ENCODE measurements around the gene WIPF1.

WIPF1 gene

DNA sequence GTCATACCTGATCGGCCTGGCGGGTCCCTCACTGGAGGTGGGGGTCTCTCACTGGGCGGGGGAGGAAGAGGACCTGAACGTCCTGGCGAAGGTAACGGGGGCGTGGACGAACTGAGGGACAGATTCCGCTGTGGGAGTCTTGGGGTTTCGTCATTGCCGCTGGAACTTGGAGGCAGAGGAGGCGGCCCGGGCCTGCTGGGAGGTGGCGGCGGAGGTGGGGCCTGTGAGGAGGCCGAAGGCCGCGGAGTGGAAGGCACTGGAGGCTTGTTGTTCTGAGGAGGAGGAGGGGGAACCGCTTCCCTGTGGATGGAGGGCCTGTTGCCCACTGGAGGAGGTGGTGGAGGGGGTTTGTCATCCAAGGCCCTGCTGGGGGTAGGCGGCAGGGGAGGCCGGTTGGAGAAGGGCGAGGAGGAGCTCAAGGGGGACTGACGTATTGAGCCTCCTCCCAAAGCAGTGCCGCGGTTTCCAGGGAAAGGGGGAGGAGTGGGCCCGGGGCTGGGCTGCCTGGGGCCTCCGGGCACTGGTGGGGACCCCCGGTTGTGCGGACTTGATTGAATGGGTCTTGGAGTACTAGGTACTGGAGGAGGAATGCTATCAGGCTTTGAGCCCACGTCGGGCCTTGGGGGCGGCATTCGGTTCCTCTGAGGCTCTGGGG is 25.8 kb downstream of the WIPF1 start:
- Histone ChIP-seq H3K36me3 (ENCODE audit: insufficient read depth, low read length) (peaks cover 8% of the 10 kb centered on the region; the same call in 1 of the 2 replicates), H3K4me3 (no peak overlapping the region), H3K9ac (ENCODE audit: insufficient read length) (no peak overlapping the region), H3K9me3 (ENCODE audit: low read depth, low read length) (no peaks in the 10 kb centered on the region), H3K27ac (no peak overlapping the region)
- TF ChIP-seq FOXP2 (optimal IDR thresholded peaks at IDR 0.05; ENCODE audit: control extremely low read depth, extremely low read length, insufficient read depth) (no peak), POLR2AphosphoS5 (IDR thresholded peaks at IDR 0.05; ENCODE audit: borderline replicate concordance, low read depth, low read length) (no peak), EZH2 (IDR thresholded peaks at IDR 0.05) (no peak)
- no peak for DNase-seq (ENCODE audit: low read depth, low spot score)

GRCh38 chr2:174570318-174570958 is 27.2 kb downstream of the WIPF1 start:
- TF ChIP-seq FOXP2 (optimal IDR thresholded peaks at IDR 0.05; ENCODE audit: control extremely low read depth, extremely low read length, insufficient read depth) (no peak), EZH2 (IDR thresholded peaks at IDR 0.05) (no peak), POLR2AphosphoS5 (IDR thresholded peaks at IDR 0.05; ENCODE audit: borderline replicate concordance, low read depth, low read length) (no peak)

GRCh38 chr2:174569678-174570077 is 27.9 kb downstream of the WIPF1 start:
- DNase-seq (ENCODE audit: low read depth, low spot score) = no peak
- peaks cover 8% of the 10 kb centered on the region; the same call in 1 of the 2 replicates for H3K36me3 ChIP-seq (ENCODE audit: insufficient read depth, low read length)
- H3K27ac ChIP-seq = no peak overlapping the region
- no peak overlapping the region for H3K9ac ChIP-seq (ENCODE audit: insufficient read length)
- H3K4me3 ChIP-seq = no peak overlapping the region
- TF ChIP-seq FOXP2 (optimal IDR thresholded peaks at IDR 0.05; ENCODE audit: control extremely low read depth, extremely low read length, insufficient read depth) (no peak), POLR2AphosphoS5 (IDR thresholded peaks at IDR 0.05; ENCODE audit: borderline replicate concordance, low read depth, low read length) (no peak), EZH2 (IDR thresholded peaks at IDR 0.05) (no peak)
- H3K9me3 ChIP-seq (ENCODE audit: low read depth, low read length) = no peaks in the 10 kb centered on the region

More at GRCh38 chr2:174570318-174570958, 27.2 kb downstream of the WIPF1 start:
- Histone ChIP-seq H3K27ac (no peak overlapping the region), H3K4me3 (no peak overlapping the region), H3K9ac (ENCODE audit: insufficient read length) (no peak overlapping the region), H3K36me3 (ENCODE audit: insufficient read depth, low read length) (peaks cover 8% of the 10 kb centered on the region; the same call in 1 of the 2 replicates), H3K9me3 (ENCODE audit: low read depth, low read length) (no peaks in the 10 kb centered on the region)
- no peak for DNase-seq (ENCODE audit: low read depth, low spot score)

DNA sequence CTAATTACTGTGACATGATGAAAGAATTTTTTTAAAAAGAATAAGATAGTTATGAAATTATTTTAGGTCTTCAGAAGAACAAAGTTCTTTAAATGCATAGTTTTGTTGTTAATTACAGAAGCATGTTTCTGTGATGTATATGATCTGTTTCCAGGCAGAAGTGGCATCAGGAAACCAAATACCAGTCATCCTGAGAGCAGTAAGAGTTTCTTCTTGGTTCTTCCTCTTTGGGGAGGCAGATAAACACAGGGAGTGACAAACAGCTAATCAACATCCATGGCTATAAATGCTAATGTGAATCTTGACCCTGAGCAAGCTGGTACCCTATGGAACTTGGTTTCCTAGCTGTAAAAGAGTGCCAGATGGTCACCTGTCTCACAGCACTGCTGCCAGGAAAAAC is 29.2 kb downstream of the WIPF1 start:
- Histone ChIP-seq H3K9ac (ENCODE audit: insufficient read length) (no peak overlapping the region), H3K36me3 (ENCODE audit: insufficient read depth, low read length) (peaks cover 8% of the 10 kb centered on the region; the same call in 1 of the 2 replicates), H3K27ac (no peak overlapping the region), H3K9me3 (ENCODE audit: low read depth, low read length) (no peaks in the 10 kb centered on the region), H3K4me3 (no peak overlapping the region)
- TF ChIP-seq EZH2 (IDR thresholded peaks at IDR 0.05) = no peak
- TF ChIP-seq POLR2AphosphoS5 (IDR thresholded peaks at IDR 0.05; ENCODE audit: borderline replicate concordance, low read depth, low read length) = no peak
- no peak for TF ChIP-seq FOXP2 (optimal IDR thresholded peaks at IDR 0.05; ENCODE audit: control extremely low read depth, extremely low read length, insufficient read depth)
- no peak for DNase-seq (ENCODE audit: low read depth, low spot score)

GRCh38 chr2:174566871-174567270 is 30.7 kb downstream of the WIPF1 start:
- no peak overlapping the region for H3K9ac ChIP-seq (ENCODE audit: insufficient read length)
- no peak for TF ChIP-seq FOXP2 (optimal IDR thresholded peaks at IDR 0.05; ENCODE audit: control extremely low read depth, extremely low read length, insufficient read depth)
- no peak for TF ChIP-seq EZH2 (IDR thresholded peaks at IDR 0.05)
- no peak overlapping the region for H3K27ac ChIP-seq
- no peak overlapping the region for H3K4me3 ChIP-seq
- H3K9me3 ChIP-seq (ENCODE audit: low read depth, low read length) = no peaks in the 10 kb centered on the region
- no peak for DNase-seq (ENCODE audit: low read depth, low spot score)
- H3K36me3 ChIP-seq (ENCODE audit: insufficient read depth, low read length) = peaks cover 7% of the 10 kb centered on the region; the same call in 1 of the 2 replicates

DNA sequence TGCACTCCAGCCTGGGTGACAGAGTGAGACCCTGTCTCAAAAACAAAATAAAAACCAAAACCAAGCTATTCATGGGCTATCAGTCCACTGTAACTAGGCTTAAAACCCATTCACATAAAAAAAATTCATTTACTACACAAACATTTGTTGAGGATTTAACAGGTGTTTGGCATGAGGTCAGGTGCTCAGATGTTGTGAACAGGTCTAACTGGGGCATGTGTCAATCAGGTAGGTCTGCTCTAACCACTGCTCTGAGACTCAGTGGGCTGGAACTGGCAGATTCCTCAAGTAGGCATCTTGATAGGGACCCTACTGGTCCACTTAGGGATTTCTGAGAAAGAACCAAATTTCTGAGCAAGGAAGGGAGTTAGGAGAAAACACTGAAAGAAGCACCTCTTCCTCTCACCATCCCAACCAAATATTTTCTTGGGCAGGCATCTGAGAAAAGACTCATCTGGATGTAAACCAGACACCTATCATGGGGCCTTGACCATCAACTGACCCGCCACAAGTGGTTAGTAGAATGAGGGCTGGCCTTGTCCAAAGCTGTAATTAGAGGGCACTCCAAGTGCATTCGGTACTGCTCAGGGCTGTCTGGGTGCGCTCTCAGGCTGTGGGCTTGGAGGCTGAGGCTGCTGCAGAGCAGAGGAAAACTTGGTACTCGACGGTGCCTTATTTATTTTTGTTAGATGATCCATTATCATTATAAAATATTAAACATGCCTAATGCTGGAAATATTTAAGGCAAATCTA is 33.9 kb downstream of the WIPF1 start:
- Histone ChIP-seq H3K9ac (ENCODE audit: insufficient read length) (no peak overlapping the region), H3K36me3 (ENCODE audit: insufficient read depth, low read length) (no peaks in the 10 kb centered on the region)
- no peak for TF ChIP-seq POLR2AphosphoS5 (IDR thresholded peaks at IDR 0.05; ENCODE audit: borderline replicate concordance, low read depth, low read length)
- TF ChIP-seq EZH2 (IDR thresholded peaks at IDR 0.05) = no peak
- no peak for TF ChIP-seq FOXP2 (optimal IDR thresholded peaks at IDR 0.05; ENCODE audit: control extremely low read depth, extremely low read length, insufficient read depth)

GRCh38 chr2:174561972-174562370 is 35.6 kb downstream of the WIPF1 start:
- no peak overlapping the region for H3K27ac ChIP-seq
- H3K9ac ChIP-seq (ENCODE audit: insufficient read length) = no peak overlapping the region
- H3K36me3 ChIP-seq (ENCODE audit: insufficient read depth, low read length) = no peaks in the 10 kb centered on the region
- TF ChIP-seq FOXP2 (optimal IDR thresholded peaks at IDR 0.05; ENCODE audit: control extremely low read depth, extremely low read length, insufficient read depth) = no peak
- TF ChIP-seq POLR2AphosphoS5 (IDR thresholded peaks at IDR 0.05; ENCODE audit: borderline replicate concordance, low read depth, low read length) = no peak
- no peak for TF ChIP-seq EZH2 (IDR thresholded peaks at IDR 0.05)
- DNase-seq (ENCODE audit: low read depth, low spot score) = no peak
- no peaks in the 10 kb centered on the region for H3K9me3 ChIP-seq (ENCODE audit: low read depth, low read length)
- no peak overlapping the region for H3K4me3 ChIP-seq

More for the DNA sequence above, 33.9 kb downstream of the WIPF1 start:
- no peak for DNase-seq (ENCODE audit: low read depth, low spot score)
- H3K27ac ChIP-seq = no peak overlapping the region
- H3K9me3 ChIP-seq (ENCODE audit: low read depth, low read length) = no peaks in the 10 kb centered on the region
- H3K4me3 ChIP-seq = no peak overlapping the region

DNA sequence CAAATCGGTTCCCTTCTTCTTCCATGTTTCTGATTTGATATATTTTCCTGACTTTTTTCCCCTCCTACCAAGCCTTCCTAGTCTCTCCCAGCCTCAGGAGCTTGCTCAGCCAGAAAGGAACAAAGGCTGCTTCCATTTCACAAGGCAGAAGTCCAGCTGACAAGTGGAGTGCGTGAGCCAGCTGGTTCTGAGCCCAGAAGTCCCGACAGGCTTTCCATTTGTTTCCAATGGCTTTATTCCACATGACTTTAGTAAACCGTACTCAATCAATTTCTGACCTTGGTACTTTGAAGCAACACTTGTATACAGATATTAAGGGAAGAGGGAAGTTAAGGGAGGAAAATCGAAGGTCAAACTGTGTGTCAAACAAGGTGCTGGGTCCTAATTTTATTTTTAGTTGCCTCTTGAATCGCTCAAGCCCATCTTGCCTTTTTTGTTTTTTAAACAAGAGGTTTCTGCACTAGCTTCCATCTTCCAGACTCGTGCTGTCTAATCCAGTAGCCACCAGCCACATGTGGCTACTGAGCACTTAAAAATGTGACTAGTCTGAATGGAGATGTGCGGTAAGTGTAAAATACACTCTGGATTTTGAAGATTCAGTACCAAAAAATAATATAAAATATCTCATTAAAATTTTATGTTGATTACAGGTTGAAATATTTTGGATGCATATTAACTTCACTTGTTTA is 36.2 kb downstream of the WIPF1 start:
- H3K27ac ChIP-seq = no peak overlapping the region
- TF ChIP-seq POLR2AphosphoS5 (IDR thresholded peaks at IDR 0.05; ENCODE audit: borderline replicate concordance, low read depth, low read length) (no peak), EZH2 (IDR thresholded peaks at IDR 0.05) (no peak), FOXP2 (optimal IDR thresholded peaks at IDR 0.05; ENCODE audit: control extremely low read depth, extremely low read length, insufficient read depth) (no peak)
- no peaks in the 10 kb centered on the region for H3K9me3 ChIP-seq (ENCODE audit: low read depth, low read length)
- DNase-seq (ENCODE audit: low read depth, low spot score) = no peak
- no peaks in the 10 kb centered on the region for H3K36me3 ChIP-seq (ENCODE audit: insufficient read depth, low read length)
- no peak overlapping the region for H3K9ac ChIP-seq (ENCODE audit: insufficient read length)
- no peak overlapping the region for H3K4me3 ChIP-seq

Data from SK-N-MC (cell line).